Mammary epithelial cell (primary cell): ENCODE results near the gene PKHD1.

Source experiments
- CTCF ChIP-seq, 2 donors: IDR thresholded peaks in 1 of 2; conservative IDR thresholded peaks in 1 of 2; 2 replicates each; pipeline ENCODE4 v1.5.1; 2011 to 2012; ENCODE audit warnings: inconsistent platforms in 2 of 2, low read length in 2 of 2, mild to moderate bottlenecking in 2 of 2, control low read depth in 1 of 2, low read depth in 1 of 2; ENCODE audit not compliant: insufficient read depth in 1 of 2; ENCODE audit errors: extremely low read depth in 1 of 2
- EZH2 ChIP-seq: IDR thresholded peaks from 2 replicates; pipeline ENCODE4 v1.6.1; 2012; ENCODE audit warnings: low read length, inconsistent platforms, borderline replicate concordance

GRCh38 chr6:51857134-51857533 lies 230.3 kb downstream of the PKHD1 start:
- TF ChIP-seq CTCF (conservative IDR thresholded peaks at IDR 0.05 in 1 of 2, IDR thresholded peaks at IDR 0.05 in 1 of 2; ENCODE audit: extremely low read depth in 1 of 2, insufficient read depth in 1 of 2, low read depth in 1 of 2, low read length in 2 of 2): no peak
- TF ChIP-seq EZH2: no peak
